Right ventricle myocardium superior (tissue), 1 donor: Measurements from ENCODE around the gene HLA-DOA. TPM values are rescaled to one million over a fixed set of nuclear protein-coding genes. Genes with fewer than 3 reads are reported as not detected.

Source experiments
- ATAC-seq: fragments of 200-7000 bp; cut with Tn5 transposase; one replicate; pipeline ENCODE4 v1.9.1; 2020; ENCODE audit warnings: mild to moderate bottlenecking; ENCODE audit not compliant: poor library complexity
- DNase-seq: peaks from one replicate; pipeline ENCODE4 v3.0.0-alpha.2; 2020
- intact Hi-C: fragments of 100-400 bp; cut with DNase I; formaldehyde crosslinking; loops from one replicate; pipeline ENCODE4 v1.11.2; 2022
- total RNA-seq: library from RNA; stranded (reverse); fragmentation: NEBNext Ultra II Directional; extraction: Animal tissue kit (Norgen Biotek cat#: 25700); gene quantifications from one replicate; pipeline ENCODE4 v1.2.1, GENCODE V29; 2021
- donor health status: DM: no; HTN: yes; CAD: no; lungs with severe emphysema.

Gene HLA-DOA
- total RNA-seq, 1 donor from 2014 or later = 1.2 TPM

GRCh38 chr6:32970413-32971241, 38.8 kb downstream of the HLA-DOA start:
- ATAC-seq = peak; percentile 58
- intact Hi-C loops = loop anchor here (5.0 kb wide), 1 partner anchor 232 kb away; the partner anchor contains the start of genes HSD17B8, RXRB and SLC39A7

GRCh38 chr6:32969685-32970412, 39.5 kb downstream of the HLA-DOA start:
- intact Hi-C loops = loop anchor here (5.0 kb wide), 1 partner anchor 232 kb away; the partner anchor contains the start of genes HSD17B8, RXRB and SLC39A7
- DNase-seq (peak; percentile 81), ATAC-seq (peak; percentile 19)

More at GRCh38 chr6:32970413-32971241, 38.8 kb downstream of the HLA-DOA start:
- peak; percentile 94 for DNase-seq

- DNase-seq = peak; percentile 76
- peak; percentile 52 for ATAC-seq
- intact Hi-C loops = no loop called here
Measured at GRCh38 chr6:32968867-32969684, 40.3 kb downstream of the HLA-DOA start.

- ATAC-seq = peak; percentile 71
- intact Hi-C loops = no loop called here
- DNase-seq = peak; percentile 97
Measured at GRCh38 chr6:32968093-32968866, 41.1 kb downstream of the HLA-DOA start, which contains the start of gene BRD2. Gene BRD2 (plus strand): TSS chr6:32968594. CDS start chr6:32972899, 4,305 bp downstream.

- intact Hi-C loops = no loop called here
Measured at GRCh38 chr6:32967151-32968091, 42.0 kb downstream of the HLA-DOA start.

GRCh38 chr6:32964776-32965175, 44.6 kb downstream of the HLA-DOA start:
- DNase-seq = no peak
- intact Hi-C loops = no loop called here
- ATAC-seq = no peak

More at GRCh38 chr6:32967151-32968091, 42.0 kb downstream of the HLA-DOA start:
- ATAC-seq (no peak), DNase-seq (no peak)

GRCh38 chr6:32963866-32964265, 45.5 kb downstream of the HLA-DOA start:
- ATAC-seq (no peak), DNase-seq (no peak)
- intact Hi-C loops = no loop called here

- intact Hi-C loops = no loop called here
- no peak for ATAC-seq
- no peak for DNase-seq
Measured at GRCh38 chr6:32962213-32962826, 47.1 kb downstream of the HLA-DOA start.

- intact Hi-C loops = no loop called here
- DNase-seq = no peak
- ATAC-seq = no peak
Measured at GRCh38 chr6:32960563-32960962, 48.8 kb downstream of the HLA-DOA start.

GRCh38 chr6:32956176-32956575, 53.2 kb downstream of the HLA-DOA start:
- ATAC-seq (no peak), DNase-seq (no peak)
- intact Hi-C loops = no loop called here

GRCh38 chr6:32954986-32955802, 54.2 kb downstream of the HLA-DOA start:
- DNase-seq = no peak
- intact Hi-C loops = no loop called here
- ATAC-seq = no peak

- intact Hi-C loops = no loop called here
- ATAC-seq = no peak
- no peak for DNase-seq
Measured at GRCh38 chr6:32954267-32954666, 55.1 kb downstream of the HLA-DOA start.
